Iris pigment epithelial cell (primary cell): ENCODE measurements around the gene GAS2L1.

Source experiments
- DNase-seq: peaks from one replicate; pipeline ENCODE4 v3.0.0-alpha.2; 2011; ENCODE audit warnings: low read depth

The GAS2L1 gene

DNA sequence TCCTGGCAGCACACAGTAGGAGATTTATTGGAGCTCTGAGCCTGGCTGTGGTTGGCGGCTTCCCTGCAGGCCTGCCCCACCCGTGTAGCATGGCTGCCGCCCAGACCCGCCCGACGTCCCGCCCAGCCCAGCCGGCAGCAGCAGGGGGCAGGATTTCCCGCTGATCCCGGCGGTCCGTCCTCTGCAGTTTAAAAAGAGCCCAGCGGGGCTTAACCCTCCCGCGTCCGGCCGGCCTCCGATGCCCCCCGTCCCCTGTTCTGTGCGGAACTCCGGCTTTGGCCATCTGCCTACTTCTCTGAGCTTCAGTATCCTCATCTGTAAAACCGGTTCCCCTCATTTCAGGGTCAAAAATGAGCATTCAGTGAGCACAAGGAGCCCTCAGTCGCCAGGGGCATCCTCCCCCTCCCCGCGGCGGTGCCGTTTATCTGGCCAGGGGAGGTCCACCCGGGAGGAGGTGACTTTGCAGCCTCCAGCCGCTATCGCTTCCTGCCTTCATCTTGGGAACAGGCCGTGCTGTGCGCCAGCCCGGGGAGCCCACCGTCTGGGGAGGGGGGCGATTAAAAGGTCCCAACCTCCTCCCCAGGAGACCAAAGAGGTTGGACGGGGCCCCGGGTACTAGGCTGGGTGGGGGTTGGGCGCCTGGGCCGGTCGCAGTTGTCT lies at the start of gene GAS2L1:
TSS of gene GAS2L1 (plus strand) at position 476 of the 660 bp plus-strand sequence. CDS start 1,456 bp downstream, outside the sequence.
- DNase-seq = peak; percentile 86

DNA sequence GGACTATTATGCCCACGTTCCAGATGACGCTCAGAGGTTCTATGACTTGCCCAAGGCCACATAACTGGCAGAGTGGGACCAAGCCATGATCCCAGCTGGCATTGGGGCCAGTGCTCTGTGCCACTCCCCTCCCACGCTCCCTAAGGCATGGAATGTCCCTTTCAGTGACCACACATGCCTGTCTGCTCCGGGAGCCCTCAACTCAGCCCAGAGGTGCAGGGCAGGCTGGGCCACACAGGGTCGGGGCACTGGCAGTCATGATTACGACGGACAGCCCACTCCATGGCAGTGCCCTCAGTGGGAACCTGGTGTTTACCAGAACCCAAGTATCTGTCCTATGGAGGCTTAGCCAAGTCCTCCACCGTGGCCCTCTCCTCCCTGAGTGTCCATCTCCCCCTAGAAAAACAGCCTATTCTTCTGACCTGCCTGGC lies 48.7 kb upstream of the GAS2L1 start:
- no peak for DNase-seq

DNA sequence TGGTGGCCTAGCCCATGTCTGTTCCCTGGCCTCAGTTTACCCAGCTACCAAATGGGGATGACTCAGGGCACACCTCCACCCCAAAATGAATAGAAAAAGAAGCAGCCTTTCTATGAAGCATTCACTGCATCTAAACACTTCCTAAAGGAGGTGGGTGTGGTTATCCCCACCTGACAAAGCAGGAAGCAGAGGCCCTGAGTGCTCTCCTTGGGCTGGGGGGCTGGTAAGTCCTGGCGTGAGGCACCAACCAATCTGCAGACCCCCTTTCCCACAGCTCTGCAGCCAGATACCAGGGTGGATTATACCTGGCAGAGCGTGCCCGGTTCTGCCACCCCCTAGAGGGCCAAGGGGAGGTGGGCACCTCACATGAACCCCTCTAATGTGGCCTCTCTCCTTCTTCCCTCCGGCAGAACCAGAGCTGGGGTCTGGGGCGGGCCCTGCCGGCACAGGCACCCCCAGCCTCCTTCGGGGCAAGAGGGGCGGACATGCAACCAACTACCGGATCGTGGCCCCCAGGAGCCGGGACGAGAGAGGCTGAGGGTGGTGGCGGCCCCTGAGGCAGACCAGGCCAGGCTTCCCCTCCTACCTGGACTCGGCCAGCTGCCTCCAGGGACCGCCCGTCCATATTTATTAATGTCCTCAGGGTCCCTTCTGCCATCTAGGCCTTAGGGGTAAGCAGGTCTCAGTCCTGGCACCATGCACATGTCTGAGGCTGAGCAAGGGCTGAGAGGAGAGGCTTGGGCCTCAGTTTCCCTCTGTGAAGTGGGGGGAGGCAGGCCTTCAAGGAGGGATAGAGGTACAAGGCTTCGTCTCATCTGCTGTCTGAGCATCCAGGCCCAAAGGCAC lies 47.8 kb upstream of the GAS2L1 start:
- DNase-seq = no peak

- no peak for DNase-seq
These were observed 47.1 kb upstream of the GAS2L1 start for GRCh38 chr22:29259253-29259899.

DNA sequence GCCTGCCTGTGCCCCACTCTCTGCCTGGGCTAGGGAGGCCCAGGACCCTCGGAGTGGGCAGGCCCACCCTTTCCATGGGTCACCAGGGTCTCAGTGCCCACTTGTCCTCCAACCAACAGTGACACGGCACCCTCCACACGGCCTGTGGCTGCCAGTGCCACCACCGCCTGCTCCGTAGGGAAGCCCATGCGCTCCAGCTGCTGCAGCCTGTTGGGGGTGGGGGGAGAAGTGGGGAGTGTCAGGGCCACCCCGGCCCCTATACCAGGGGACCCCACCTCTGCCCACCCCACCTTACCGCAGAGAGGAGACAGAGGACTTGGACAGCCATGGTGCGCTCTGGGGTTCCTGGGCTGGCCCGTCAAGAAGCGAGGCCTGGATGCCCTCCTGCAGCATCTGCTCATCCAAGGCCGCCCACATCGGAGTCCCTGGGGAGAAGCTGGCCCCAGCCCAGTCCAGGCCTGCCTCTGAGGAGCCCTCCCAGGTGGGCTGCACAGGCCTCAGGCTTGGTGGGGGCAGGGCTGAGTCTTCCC lies 46.4 kb upstream of the GAS2L1 start:
- DNase-seq = no peak

GRCh38 chr22:29260601-29261315 lies 45.7 kb upstream of the GAS2L1 start:
- DNase-seq = no peak

DNA sequence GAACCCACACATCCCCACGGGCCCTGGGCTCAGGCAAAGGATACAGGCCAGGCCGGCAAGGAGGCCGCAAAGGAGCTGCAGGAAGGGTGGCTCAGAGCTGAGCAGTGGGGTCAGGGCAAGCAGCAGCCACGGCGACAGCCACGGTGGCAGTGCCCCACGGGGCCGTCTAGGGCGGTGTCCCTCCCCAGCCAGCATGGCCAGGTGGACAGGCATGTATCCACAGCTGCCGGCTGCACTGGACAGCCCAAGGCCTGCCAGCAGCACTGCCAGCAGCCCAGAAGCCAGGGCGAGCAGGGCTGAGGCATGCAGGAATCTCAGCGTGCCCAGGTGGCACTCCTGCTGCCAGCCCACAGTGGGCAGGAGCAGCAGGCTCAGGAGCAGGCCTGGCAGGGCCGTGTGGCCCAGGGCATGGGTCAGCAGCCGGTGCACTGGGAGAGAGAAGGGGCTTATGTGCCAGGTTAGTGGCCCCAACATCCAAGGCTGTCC lies 42.6 kb upstream of the GAS2L1 start:
- DNase-seq = no peak

GRCh38 chr22:29265305-29265704 lies 41.1 kb upstream of the GAS2L1 start:
- DNase-seq = no peak

DNA sequence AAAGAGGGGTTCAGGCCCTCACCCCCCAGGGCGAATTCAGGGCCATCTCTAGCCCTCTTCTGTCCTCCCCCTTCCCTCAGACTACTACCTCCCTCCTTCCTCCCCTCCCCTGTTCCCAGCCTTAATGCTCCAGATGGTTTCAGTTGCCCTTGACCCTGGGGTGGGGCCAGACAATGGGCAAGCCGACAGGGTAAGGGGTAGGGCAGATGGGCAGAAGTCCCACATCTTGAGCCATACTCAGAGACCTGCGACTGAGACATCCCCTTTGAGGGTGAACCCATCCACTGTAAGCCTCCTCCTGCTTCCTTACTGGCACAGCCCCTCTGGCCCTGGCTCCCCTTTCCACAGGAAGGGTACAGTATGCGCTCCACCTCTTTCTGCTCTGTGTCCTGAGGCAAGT lies 40.5 kb upstream of the GAS2L1 start:
- no peak for DNase-seq

DNA sequence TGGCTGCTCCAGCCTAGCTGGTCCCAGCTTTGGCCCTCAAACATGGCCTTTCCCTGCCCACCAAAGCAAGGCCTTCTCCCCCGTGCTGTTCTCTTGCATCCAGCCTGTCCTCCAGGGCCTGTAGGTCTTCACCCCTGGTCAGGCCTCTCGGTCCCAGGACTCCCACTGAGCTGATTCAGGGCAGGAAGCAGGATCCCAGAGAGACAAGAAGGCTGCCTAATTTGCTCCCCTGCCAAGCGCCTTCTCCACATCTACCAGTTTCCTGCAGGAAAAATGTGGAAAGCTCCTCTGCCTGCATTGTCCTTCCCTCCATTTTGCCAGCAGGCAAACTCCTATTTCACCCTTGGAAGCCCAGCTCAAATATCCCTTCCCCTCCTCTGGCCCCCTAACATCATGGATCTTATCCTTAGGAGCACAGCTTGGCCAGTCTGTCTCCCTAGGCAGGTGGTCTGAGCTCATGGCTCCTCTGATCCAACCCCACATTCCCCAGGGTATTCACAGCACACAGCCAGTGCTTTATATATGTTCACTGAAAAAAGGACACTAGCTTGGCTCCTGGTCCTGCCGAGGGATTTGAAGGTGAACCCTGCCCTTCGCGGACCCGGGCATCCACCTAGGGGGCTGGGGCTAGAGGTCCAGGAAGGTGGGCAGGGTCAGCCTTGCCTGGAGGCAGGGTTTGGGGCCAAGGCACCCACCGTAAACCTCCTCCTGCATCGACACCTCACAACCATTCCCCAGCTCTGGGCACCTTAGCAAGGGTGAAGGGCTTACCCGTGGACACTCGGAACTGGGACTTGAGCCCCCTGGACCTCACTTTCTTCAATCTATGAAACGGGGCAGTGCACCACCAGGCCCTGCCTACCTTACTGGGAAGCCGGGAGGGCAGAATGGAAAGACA lies 39.6 kb upstream of the GAS2L1 start:
- no peak for DNase-seq

DNA sequence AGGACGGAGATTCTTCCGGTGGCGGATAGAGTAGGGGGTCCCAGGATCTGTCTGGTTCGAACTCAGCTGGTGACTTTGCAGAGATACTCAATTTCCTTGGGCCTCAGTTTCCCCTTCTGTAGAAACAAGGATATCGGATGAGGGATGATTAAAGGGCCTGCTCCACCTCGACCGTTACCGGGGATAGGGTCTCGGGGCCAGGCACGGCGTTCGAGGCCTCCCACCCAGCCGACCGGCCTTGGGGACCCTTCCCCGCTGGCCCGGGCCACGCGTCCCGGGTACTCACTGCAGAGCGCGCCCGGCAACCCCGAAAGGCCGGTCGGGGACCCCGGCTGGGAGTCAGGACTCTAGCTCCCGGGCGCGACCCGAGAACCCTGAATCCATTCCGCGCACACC lies 39.0 kb upstream of the GAS2L1 start:
- no peak for DNase-seq

- DNase-seq = peak; percentile 98
These were observed 38.5 kb upstream of the GAS2L1 start, which contains the start of the genes EWSR1 and RHBDD3 for GRCh38 chr22:29267858-29268510. Gene EWSR1, plus strand, starts transcription at chr22:29268268. Its CDS starts 69 bp downstream, at chr22:29268337. Gene RHBDD3, minus strand, starts transcription at chr22:29267981. Its CDS starts 2,355 bp downstream, at chr22:29265626.

DNA sequence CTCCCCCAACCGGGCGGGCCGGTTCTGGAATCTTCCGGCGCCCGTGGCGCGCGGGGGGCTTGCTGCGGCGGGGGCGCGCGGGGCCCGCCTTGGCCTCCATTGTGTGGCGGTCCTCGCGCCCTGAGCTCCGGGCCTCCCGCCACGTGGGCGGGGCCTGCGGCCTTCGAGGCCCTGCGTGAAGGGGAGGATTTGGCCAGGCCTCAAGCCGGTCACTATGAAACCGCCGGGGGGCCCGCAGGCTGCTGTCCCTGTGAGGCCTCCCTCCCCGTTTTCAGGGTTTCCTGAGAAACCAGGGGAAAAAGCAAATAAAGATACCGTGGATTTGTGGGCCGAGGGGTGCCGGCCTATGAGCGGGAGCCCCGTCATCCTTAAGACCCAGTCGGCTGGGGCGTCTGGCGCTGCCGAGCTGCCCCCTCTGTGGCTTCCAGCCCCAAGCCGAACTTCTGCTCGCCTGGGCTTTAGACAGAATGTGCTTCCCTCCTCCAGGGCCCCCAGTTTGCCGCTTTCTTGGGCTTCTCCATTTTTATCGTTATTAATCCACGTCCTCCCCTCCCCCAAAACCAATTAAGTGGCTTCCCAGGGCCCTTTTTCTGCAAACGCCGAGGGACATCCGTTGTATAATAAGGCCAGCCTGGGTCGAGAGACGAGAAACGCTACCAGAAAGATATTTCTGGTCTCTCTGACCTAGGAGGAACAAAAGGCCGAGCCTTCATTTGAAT lies 37.8 kb upstream of the GAS2L1 start:
- peak; percentile 70 for DNase-seq

DNA sequence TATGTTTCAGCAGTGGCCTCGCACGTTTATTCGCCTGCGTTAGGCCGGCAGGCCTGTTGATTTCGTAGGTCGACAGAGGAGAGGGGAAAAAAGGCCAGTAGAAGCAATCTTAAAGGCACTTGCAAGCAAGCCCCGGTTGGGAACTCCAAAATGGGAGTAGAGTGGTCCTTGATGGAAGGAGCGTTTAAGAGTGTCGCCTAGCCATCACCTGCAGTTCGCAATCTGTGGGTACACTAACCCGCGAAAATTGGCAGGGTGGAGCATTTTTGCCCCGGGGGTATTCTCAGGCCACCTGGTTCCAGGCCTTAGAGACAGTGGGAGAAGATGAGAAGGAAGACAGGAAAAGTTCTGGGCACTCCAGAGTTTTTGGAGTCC lies 37.2 kb upstream of the GAS2L1 start:
- DNase-seq = no peak

- DNase-seq = peak; percentile 40
These were observed 36.5 kb upstream of the GAS2L1 start for GRCh38 chr22:29269731-29270474.

GRCh38 chr22:29270475-29271271 lies 35.8 kb upstream of the GAS2L1 start:
- peak; percentile 74 for DNase-seq

DNA sequence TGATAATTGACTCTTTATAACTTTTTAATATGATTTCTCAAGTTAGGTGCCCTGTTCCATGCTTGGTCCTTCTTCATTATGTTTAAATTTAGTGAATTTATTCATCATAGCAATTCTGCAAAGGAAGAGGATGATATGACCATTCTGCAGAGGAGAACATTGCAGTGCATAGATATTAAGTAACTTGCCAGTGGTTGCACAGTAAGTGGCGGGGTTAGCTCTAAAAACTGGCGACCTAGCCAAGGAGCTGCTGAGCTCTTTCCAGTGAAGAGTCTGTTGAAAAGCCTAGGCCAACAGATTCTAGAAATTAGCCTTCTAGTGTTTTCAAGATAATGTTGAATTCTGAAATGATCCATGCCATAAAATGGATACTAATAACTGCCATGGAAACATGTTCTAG lies 33.8 kb upstream of the GAS2L1 start:
- DNase-seq = no peak

DNA sequence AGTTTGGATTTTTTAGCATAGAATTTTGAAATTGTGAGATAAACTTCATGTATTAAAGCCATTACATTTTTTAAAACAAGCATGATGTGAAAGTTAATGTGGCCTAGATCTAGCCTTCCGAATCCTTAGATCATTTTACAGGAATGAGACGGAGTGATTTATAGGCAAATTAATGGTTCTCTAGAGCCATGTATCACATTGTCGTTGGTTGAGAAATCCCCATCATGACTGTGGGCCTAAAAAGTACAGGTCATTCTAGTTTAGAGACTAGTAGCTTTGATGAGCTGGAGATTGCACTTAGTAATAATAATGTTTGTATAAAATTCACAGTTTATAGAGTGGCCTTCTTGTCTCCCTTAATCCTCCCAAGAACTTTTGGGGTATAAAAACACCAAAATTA lies 31.3 kb upstream of the GAS2L1 start:
- no peak for DNase-seq
